Gastroesophageal sphincter (tissue), 4 donors: ENCODE measurements around the gene PTF1A. TPM values are rescaled to one million over a fixed set of nuclear protein-coding genes. Genes with fewer than 3 reads are reported as not detected.

Experiments used
- ATAC-seq: fragments of 150-250 bp; one replicate; pipeline ENCODE4 v1.9.1; 2016; ENCODE audit warnings: mild to moderate bottlenecking, moderate library complexity
- H3K27ac ChIP-seq, 4 donors: fragments of 200-600 bp; sonication (generic) in 3 of 4; 1 replicate in 3 of 4; 2 replicates in 1 of 4; pipeline ENCODE4 v1.5.1; 2016 to 2019
- H3K27me3 ChIP-seq: fragments of 200-600 bp; sonication (generic); one replicate; pipeline ENCODE4 v1.5.1; 2019
- H3K36me3 ChIP-seq, 2 donors: fragments of 200-600 bp; sonication (generic); one replicate each; pipeline ENCODE4 v1.5.1; 2019; ENCODE audit warnings: control low read depth in 1 of 2
- H3K4me1 ChIP-seq, 3 donors: fragments of 200-600 bp; sonication (generic); 1 replicate in 2 of 3; 2 replicates in 1 of 3; pipeline ENCODE4 v1.5.1; 2016 to 2019; ENCODE audit warnings: control low read depth in 2 of 3
- H3K4me3 ChIP-seq, 2 donors: fragments of 200-600 bp; sonication (generic); one replicate each; pipeline ENCODE4 v1.5.1; 2019; ENCODE audit warnings: mild to moderate bottlenecking in 1 of 2, moderate library complexity in 1 of 2
- H3K9me3 ChIP-seq, 3 donors: fragments of 200-600 bp; sonication (generic); one replicate each; pipeline ENCODE4 v1.5.1; 2017 to 2019; ENCODE audit warnings: control low read depth in 2 of 3
- EP300 ChIP-seq: sonication (generic); formaldehyde crosslinking; IDR thresholded peaks from one replicate; pipeline ENCODE4 v1.6.1; 2017; ENCODE audit warnings: antibody characterized with exemption, mild to moderate bottlenecking
- POLR2A ChIP-seq, 2 donors: fragments of 450-650 bp; IDR thresholded peaks; one replicate each; pipeline ENCODE4 v1.6.1; 2017; ENCODE audit warnings: antibody characterized with exemption in 2 of 2, mild to moderate bottlenecking in 2 of 2, moderate library complexity in 1 of 2
- POLR2AphosphoS5 ChIP-seq: sonication (generic); formaldehyde crosslinking; IDR thresholded peaks from one replicate; pipeline ENCODE4 v1.6.1; 2017; ENCODE audit warnings: antibody characterized with exemption
- WGBS, 2 donors: methylation state at CpG; one replicate each; pipeline ENCODE4 v1.1.5; 2018; ENCODE audit warnings: low coverage in 1 of 2; 5-methylcytosine and 5-hydroxymethylcytosine counted together
- total RNA-seq, 4 donors: library from RNA; depleted of rRNA; stranded (reverse); fragments of >200 nt; gene quantifications; one replicate each; pipeline ENCODE4 v1.1.0, GENCODE V29; 2016
- TF ChIP-seq, protein P1 (sequence below), 4 experiments: fragments of 200-600 bp in 2 of 4; fragments of 450-650 bp in 2 of 4; sonication (generic) in 1 of 4; IDR thresholded peaks; one replicate each; pipeline ENCODE4 v1.5.1; 2017 to 2019; ENCODE audit warnings: antibody characterized with exemption in 4 of 4, mild to moderate bottlenecking in 2 of 4, moderate library complexity in 2 of 4

The PTF1A gene
- total RNA-seq, 4 donors from 2014 or later, result not detected

DNA sequence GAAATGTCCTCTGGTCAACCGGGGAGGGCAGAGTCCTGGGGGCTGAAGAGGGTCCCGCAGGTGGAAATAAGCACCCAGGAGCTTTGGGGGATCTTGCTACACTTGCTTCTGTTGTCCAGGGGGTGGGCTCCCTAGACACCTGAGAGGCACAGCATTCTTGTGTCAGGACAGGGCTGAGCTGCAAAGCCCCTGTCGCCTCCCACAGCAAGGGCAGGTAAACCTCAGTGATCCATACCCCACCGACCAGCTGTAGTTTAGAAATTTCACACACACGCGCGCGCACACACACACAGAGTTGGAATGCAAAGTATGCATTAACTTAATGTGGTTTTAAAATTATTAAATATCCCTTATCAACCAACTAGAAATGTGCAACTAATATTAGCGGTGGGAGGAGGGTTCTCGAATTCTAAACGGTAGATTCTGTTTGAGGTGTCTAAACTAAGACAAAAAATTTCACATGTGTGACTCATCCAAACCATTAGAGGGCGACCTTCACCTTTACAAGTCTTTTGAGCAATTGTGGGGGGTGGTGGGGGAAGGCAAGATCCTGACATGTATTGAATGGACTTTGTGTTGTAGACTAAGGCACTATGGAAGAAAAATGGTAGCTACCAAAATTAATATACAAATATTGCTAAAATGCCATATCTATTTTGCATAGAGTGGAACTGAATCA lies 34.3 kb upstream of the PTF1A start:
- Histone ChIP-seq H3K36me3 (no peaks in the 10 kb centered on the region), H3K27me3 (peaks cover 38% of the 10 kb centered on the region), H3K4me1 (peaks cover 0 to 4% (median 0%) of the 10 kb centered on the region in 3 donors), H3K4me3 (no peak overlapping the region), H3K27ac (no peak overlapping the region), H3K9me3 (no peaks in the 10 kb centered on the region)
- TF ChIP-seq EP300 (no peak), POLR2AphosphoS5 (no peak), POLR2A (IDR thresholded peaks at IDR 0.05) (no peak)
- TF ChIP-seq, protein P1, sequence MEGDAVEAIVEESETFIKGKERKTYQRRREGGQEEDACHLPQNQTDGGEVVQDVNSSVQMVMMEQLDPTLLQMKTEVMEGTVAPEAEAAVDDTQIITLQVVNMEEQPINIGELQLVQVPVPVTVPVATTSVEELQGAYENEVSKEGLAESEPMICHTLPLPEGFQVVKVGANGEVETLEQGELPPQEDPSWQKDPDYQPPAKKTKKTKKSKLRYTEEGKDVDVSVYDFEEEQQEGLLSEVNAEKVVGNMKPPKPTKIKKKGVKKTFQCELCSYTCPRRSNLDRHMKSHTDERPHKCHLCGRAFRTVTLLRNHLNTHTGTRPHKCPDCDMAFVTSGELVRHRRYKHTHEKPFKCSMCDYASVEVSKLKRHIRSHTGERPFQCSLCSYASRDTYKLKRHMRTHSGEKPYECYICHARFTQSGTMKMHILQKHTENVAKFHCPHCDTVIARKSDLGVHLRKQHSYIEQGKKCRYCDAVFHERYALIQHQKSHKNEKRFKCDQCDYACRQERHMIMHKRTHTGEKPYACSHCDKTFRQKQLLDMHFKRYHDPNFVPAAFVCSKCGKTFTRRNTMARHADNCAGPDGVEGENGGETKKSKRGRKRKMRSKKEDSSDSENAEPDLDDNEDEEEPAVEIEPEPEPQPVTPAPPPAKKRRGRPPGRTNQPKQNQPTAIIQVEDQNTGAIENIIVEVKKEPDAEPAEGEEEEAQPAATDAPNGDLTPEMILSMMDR (IDR thresholded peaks at IDR 0.05), result no peak
- 47 to 49% methylated on average over 8 of the region's 12 CpGs for WGBS, 2 donors
- ATAC-seq, result no peak

GRCh38 chr10:23158370-23158769 lies 33.7 kb upstream of the PTF1A start:
- H3K4me1 ChIP-seq, result peaks cover 0 to 4% (median 0%) of the 10 kb centered on the region in 3 donors
- WGBS, 2 donors, result 0 to 2% methylated on average over 3 to 5 of the region's 5 CpGs
- TF ChIP-seq, protein P1 (IDR thresholded peaks at IDR 0.05), result peak; percentile 40 to 80 (median 52)
- no peak for TF ChIP-seq POLR2AphosphoS5
- TF ChIP-seq EP300, result no peak
- no peak for TF ChIP-seq POLR2A (IDR thresholded peaks at IDR 0.05)
- H3K4me3 ChIP-seq, result no peak overlapping the region
- peak; percentile 43 for ATAC-seq
- H3K9me3 ChIP-seq, result no peaks in the 10 kb centered on the region
- no peaks in the 10 kb centered on the region for H3K36me3 ChIP-seq
- peaks cover 41% of the 10 kb centered on the region for H3K27me3 ChIP-seq
- H3K27ac ChIP-seq, result no peak overlapping the region

DNA sequence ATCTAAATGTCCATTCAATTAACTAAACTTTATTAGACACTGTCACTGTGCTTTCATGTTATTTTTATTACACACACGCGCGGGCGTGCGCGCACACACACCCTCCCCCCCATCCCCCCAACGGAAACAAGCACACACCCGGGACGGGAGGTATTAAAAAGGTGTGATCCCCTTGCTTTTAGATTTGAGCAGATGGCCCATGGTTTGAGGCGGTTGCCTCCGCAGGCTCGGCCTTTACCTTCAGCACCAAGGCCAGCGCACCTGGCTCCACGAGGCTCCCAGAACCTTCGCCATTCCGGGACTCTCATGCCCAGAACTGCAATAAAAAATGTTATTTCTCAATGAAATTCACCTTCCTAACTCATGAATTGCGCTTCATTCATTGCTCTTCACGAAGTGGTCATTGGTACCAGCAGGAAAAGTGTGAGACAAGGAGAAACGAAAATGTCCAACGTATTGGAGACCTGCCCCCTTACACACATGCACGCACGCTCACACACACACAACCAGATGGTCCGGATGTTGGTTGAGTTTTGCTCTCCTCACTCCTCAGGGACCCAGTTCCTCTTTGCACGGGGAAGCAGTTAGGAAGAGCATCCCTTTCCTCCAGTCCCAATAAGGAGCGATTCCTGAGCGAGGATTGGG lies 20.8 kb upstream of the PTF1A start:
- H3K4me1 ChIP-seq, result peaks cover 0 to 22% (median 11%) of the 10 kb centered on the region in 3 donors
- no peak overlapping the region for H3K4me3 ChIP-seq
- TF ChIP-seq, protein P1 (IDR thresholded peaks at IDR 0.05), result no peak
- TF ChIP-seq EP300, result no peak
- TF ChIP-seq POLR2A (IDR thresholded peaks at IDR 0.05), result no peak
- no peak for TF ChIP-seq POLR2AphosphoS5
- peaks cover 82% of the 10 kb centered on the region for H3K27me3 ChIP-seq
- peaks cover 0 to 3% (median 0%) of the 10 kb centered on the region in 3 donors for H3K9me3 ChIP-seq
- no peak overlapping the region for H3K27ac ChIP-seq
- no peaks in the 10 kb centered on the region for H3K36me3 ChIP-seq
- 7 to 8% methylated on average over 13 to 15 of the region's 26 CpGs for WGBS, 2 donors
- no peak for ATAC-seq

DNA sequence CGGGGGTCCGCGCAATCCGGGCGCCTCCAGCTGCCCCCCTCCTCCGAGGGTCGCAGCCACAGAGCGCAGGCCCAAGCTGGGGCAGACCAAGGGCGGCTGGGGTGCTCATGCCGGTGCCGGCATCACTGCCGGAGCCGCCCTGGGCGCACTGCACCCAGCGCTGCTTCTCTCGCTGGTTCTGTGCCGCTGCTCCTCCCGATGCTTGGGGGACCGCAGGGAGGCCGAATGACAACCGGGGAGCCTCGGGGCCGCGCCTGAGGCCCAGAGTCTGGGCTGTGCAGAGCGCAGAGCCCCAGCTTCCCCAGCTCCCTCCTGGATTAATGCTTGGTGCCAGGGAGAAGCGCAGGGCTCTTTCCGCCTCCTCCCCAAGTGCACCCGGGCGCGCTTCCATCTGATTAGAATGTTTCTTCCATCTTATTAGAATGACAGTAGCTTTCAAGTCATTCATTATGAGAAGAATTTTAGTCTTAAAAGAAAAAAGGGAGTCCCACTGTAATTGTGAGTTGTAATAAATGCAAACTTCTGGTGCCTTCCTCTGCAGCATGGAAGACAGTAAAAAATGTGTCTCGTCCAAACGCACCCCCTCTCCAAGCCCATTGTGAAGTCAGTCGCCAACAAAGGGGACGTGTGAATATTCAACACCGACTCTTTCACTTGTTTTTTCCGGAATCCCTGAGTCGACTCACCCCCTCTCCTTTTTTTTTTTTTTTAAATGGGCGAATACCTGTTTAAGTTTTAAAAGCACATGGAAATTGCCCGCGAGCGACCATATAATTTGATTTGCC lies 19.5 kb upstream of the PTF1A start:
- no peak for ATAC-seq
- H3K27ac ChIP-seq, result no peak overlapping the region
- peaks cover 92% of the 10 kb centered on the region for H3K27me3 ChIP-seq
- 0 to 2% methylated on average over 12 to 13 of the region's 41 CpGs for WGBS, 2 donors
- H3K4me3 ChIP-seq, result no peak overlapping the region
- peaks cover 0 to 3% (median 0%) of the 10 kb centered on the region in 3 donors for H3K9me3 ChIP-seq
- no peak for TF ChIP-seq POLR2A (IDR thresholded peaks at IDR 0.05)
- H3K36me3 ChIP-seq, result no peaks in the 10 kb centered on the region
- H3K4me1 ChIP-seq, result peaks cover 0 to 22% (median 11%) of the 10 kb centered on the region in 3 donors
